GF-D8 (cell line): Measurements from ENCODE around the gene TBC1D9B.

Experiments used
- DNase-seq: peaks from one replicate; lab custom pipeline; 2025; lab: John Stamatoyannopoulos, UW

The TBC1D9B gene

DNA sequence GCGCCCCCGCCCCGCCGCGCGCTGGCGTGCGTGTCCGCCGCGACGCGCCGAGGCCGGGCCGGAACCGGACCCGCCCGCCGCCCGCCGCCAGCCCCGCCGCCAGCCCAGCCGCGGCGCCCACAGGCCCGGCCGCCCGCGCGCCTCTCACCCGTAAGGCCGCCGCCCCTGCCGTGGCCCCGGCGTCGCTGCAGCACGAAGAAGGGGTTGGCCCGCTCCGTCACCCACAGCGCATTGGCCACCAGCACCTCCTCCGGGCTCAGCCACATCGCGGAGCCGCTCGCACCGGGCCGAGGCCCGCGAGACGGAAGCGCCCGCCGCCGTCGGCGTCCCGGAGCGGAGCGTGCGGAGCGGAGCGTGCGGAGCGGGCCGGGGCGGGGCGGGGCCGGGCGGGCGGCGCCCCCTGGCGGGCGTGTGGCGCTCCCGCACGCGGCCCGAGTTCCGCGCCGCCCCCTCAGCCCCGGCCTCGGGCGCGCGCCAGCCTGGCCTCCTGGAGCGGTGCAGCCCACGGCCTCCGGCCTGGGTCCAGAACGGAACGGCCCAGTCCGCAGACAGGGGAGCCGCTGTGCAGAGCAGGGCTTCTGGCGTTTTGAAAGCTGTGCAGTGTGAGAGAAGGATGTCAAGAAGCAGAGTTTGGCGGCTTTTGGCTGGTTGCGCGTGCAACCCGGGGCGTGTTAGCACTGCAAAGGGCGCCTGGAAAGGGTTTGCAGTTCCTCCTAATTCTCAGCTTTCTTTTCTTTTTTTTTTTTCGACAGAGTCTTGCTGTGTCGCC lies at the start of gene TBC1D9B:
TBC1D9B (minus strand) TSS at position 342 of the 769 bp plus-strand sequence; CDS start at position 266, 76 bp downstream.
- DNase-seq = peak; percentile 31

DNA sequence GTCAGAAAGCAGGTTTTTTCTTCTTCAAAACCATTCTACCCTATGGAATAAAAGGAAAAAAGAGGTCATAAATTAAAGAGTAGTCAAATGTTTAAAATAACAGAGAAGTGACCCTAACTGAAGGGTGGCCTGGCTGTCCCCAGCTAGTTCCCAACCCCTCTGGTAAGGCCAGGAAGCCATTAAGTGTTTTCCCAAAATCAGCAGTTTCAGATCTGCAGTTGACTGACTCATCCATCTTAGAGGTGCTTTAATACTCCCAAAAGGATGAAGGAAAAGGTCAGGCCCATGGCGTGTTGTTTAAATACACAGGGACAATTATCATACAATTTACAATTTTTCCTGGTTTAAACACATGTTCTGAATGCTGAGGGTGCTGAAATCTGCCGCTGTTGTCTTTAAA lies 47.9 kb upstream of the TBC1D9B start:
- no peak for DNase-seq

DNA sequence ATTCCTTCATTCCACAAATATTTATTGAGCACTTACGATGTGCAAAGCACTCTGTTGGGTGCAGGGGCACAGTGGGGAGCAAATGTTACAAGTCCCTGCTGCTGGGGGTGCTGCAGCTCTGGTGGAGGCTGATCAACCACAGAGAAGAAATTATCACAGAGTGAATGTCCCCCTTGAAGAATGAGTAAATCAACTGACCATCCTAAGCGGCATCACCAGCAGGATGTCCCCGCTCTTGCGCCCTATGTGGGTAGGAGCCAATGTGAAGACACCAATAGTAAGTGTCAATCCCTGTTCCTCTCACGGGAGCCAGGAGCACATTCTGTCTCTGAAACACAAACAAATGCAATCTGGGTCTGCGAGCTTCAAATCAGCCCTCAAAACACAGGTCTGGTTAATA lies 47.4 kb upstream of the TBC1D9B start:
- DNase-seq = no peak

DNA sequence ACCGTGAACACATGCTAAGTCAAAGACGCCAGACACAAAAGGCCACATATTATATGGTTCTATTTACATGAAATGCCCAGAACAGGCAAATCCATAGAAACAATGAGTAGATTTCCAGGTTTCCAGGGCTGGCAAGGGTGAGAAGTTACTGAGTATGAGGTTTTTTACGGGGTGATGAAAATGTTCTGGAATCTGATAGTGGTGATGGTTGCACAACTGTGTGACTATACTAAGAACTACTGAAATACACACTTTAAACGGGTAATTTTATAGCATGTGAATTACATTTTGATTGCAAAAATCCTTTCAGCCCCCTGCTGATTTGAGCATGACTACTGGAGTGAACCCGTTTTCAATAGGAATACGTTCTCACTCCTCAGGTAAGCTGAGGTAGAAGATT lies 46.7 kb upstream of the TBC1D9B start:
- no peak for DNase-seq

DNA sequence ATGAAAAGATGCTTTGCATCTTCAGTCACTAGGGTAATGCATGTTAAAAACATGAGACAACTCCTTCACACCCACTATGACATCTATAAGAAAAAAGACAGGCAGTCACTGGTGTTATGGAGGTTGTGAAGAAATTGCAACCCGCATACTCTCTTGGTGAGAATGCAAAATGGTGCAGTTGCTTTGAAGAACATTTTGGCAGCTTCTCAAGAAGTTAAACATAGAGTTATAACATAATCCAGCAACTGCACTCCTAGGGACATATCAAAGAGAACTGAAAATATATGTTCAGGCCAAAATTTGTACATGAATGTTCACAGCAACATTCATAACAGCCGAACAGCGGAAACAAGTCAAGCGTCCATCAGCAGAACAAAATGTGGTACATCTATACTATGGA lies 46.3 kb upstream of the TBC1D9B start:
- no peak for DNase-seq

DNA sequence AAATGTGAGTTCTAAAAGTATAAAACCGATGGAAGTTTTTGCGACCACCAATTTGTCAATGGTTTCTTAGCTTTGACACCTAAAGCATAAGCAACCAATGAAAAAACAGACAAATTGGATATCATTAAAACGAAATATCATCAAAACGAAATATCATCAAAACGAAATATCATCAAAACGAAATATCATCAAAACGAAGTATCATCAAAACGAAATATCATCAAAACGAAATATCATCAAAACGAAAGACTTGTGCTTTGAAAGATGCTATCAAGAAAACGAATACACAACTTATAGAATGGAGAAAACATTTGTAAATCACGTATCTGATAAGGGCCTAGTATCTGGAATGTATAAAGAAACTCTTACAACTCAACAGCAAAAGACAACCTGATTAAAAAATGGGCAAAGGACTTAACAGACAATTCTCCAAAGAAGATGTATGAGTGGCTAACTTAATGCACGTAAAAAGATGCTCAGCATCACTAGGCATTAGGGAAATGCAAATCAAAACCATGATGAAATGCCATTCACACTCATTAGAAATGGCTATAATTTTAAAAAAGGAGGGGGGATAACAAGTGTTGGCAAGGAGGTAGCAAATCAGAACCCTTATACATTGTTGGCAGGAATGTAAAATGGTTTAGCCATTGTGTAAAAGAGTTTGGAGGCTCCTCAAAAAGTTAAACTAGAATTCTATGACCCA lies 29.4 kb upstream of the TBC1D9B start:
- no peak for DNase-seq

DNA sequence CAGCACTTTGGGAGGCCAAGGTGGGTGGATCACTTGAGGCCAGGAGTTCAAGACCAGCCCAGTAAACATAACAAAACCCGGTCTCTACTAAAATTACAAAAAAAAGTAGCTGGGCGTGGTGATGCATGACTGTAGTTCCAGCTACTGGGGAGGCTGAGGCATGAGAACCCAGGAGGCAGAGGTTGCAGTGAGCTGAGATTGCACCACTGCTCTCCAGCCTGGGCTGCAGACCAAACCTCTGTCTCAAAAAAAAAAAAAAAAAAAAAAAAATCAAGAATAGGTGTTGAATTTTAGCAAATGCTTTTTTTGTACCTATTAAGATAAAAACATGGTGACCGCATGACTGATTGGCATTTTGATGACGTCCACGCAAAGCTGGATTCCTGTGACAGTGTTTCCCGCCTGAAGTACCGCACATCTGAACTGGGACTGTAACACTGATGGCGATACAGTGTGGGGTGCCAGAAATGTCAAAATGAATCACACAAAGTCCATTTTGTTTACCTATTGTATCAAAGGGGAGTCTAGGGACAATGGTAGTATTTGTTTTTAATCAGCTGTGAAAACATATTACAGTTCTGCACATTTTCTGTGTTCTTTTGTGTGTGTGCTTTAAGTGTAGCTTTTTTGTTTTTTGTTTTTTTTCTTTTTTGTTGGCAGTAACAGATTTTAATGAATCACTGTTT lies 23.2 kb upstream of the TBC1D9B start:
- no peak for DNase-seq

DNA sequence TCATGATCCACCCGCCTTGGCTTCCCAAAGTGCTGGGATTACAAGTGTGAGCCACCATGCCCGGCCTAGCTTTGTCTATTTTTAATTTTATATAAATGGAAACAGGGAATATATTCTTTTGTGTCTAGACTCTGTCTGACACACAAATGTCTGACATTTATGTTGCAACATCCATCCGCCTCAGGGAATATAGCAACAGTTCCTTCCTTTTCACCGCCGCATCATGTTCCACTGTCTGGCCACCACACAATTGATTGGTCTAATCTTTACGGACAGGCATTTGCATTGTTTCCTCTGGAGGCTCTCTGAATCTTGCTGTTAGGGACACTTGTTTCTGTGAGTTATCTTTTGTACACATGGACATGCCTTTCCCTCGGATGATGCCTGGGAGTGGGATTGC lies 20.1 kb upstream of the TBC1D9B start:
- DNase-seq = peak; percentile 57

DNA sequence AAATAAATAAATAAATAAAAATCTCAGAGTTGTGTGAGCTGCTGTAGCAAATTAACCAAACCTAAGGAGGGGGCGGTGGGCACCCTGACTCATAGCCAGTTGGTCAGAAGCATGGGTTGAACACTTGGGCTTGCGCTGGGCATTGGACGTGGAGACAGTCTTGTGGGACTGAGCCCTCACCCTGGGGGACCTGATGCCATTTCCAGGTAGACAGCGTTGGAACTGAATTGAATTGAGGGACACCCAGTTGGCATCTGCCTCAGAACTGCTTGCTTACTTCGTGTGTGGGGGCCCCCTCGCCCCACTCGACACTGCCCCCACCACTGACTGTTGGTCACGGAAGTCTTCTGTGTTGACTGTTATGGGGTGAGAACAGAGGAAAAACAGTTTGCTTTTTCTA lies 19.0 kb upstream of the TBC1D9B start:
- no peak for DNase-seq

DNA sequence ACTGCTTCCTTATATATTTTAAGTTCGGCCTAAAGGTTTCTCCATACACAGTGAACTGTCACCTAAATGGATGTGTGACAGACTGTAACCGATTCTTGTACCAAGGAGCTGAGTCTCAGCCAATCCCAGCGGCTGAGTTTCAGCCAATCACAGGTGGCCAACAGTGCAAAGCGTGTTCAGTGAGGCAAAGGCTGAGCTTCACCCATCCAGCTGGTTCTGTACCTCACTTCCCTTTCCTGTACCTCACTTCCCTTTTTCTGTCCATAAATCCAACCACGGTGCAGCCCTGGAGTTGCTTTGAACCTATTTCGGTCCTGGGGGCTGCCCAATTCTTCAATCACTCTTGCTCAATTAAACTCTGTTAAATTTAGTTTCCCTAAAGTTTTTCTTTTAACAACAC lies 15.7 kb upstream of the TBC1D9B start:
- DNase-seq = peak; percentile 94

DNA sequence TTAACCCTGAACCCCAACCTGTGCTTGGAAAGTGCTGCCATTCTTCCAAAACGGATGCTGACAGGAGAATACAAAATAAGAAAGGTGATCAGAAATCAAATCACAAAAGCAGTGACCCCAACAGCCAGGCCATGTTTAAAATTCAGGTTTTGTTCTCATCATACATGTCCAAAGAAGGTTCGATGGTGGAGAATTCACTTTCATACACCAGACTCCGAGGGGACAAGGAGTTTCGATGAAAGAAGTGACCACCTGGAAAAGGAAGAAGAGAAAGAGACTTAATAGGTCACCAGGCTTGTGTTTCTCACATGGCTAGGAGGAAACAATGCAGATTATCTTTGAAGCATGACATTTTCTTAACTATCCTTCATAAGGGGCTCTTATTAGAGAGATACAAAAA lies 12.5 kb upstream of the TBC1D9B start:
- DNase-seq = no peak

DNA sequence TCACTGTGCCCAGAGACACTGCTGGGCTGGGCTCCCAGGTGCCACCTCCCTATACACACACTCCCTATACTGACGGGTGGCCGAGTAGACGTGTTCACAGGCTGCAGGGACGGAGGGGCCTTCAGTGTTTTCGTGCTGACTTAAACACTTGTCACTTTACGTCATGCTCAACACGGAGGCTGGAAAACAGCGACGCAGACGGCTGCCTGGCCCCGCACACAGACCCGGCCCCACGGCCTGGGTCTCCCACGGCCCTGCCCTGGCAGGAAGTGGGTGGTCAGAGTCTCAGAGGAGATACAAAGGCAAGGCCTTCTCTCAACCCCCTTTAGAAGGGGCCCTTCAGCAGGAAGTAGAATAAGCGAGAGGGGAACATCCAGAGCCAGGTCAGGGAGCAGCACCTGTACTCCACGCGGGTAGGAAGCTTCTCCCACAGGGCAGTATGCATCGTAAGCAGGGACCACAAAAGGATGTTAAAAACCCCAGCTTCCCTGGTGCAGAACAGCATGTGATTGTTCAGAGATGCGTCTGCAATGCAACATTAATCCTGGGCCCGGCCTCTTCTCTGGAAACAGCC lies 11.9 kb upstream of the TBC1D9B start:
- DNase-seq = no peak

DNA sequence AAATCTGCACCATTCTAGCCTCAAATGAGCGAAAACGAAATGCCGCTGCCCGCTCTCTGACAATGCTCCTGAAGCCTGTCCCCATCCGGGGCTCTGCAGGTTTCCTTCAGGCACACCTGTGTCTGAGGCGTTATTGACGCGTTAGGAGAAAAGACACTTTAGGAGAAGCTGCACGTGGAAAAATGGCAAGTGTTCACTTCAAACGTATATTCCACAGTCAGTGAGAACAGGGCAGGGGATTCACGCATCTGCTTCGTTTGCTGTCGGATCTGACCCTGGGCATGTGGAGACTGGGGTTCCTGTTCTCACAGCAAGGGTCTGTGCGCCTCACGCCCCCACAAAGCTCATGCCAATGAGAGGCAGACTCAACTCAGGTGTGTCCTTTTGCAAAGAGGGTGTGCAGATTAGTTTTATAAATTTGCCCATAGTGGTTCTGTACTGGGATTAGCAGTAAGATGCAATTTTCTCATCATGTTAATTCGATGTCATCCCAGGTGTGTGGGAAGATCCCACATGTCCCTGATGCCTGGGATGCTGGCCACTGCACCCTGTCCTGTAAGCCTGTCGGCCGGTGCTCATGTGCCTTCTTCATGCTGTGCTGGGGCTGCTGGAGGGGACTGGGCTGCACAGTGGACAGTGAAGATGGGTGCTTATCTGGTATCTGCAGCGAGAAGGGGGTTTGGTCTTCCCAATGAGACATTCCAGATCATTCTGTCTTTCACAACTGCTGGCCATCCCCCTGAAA lies 11.2 kb upstream of the TBC1D9B start:
- no peak for DNase-seq

DNA sequence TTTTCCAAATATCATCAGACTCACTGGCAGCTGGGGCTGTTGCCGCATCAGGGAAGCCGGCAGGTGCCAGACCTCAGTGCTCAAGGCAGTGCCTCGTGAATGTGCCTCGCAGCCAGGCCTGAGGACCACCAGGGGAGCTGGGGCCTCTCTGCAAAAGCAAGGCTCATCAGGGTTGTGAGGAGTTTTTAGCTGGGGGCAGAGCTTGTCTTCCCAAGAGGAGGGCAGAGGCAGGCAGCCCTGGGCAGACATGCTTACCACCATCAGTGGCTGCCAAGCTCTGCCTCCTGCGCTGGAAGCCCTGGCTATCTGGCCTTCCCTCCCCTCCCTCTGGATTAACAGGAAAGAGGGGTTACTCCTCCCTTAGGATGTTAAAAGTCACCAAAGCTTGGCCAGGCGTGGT lies 8.8 kb upstream of the TBC1D9B start:
- DNase-seq = no peak

DNA sequence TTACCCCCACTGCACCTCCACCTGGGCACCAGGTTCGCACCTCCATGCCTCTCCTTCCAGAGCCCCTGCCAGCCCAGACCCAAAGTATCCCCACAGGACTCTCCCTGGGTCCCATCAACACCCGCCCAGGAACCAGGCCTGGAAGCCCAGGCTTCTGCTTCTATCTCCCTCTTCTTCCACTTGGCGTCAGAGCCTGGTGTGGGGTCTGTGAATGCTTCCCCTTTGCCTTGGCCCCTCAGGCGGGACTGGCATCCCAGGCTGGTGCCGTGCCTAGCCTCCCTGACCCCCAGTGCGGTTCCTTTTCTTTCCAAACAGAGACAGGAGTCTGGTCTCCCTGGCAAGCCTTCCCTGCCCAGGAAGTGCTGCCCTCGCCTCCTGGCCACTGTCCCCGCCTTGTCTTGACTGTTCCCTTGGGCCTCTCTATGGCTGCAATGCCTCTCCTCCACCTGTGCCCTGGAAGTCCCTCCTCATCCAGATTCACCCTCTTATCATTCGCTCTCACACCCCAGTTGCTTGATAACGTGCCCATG lies 7.8 kb upstream of the TBC1D9B start:
- no peak for DNase-seq

DNA sequence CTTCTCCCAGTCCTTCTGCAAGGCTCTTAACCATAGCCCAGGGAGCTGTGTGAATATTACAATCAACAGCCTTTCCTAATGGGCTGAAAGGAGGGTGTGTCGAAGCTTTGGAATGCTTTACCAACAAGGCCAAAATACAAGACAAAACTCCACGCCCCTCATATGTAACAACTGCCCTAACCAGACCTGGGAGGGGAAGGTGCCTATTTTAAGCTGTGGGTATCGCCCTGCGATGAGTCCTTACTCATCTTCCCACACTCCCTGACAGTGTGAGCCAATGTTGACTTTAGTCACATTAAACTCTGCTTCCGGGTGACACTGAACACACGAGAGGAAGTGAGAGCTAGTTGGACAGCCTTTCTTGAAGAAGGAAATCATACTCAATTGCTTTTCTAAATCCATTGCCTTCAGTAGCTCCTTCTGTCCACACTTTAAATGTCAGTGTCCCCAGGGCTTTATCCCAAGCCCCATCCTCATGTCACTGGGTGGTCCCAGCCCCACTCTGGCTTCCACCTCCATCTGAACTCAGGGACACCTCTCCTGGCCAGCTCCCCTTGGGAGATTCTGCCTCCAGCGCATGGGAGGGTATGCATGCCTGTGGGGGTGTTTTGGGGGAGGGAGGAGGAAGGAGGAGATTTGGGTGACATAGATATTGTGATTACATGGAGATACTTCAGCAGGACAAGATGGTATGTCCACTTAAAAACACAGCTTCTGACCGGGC lies 6.5 kb upstream of the TBC1D9B start:
- no peak for DNase-seq

DNA sequence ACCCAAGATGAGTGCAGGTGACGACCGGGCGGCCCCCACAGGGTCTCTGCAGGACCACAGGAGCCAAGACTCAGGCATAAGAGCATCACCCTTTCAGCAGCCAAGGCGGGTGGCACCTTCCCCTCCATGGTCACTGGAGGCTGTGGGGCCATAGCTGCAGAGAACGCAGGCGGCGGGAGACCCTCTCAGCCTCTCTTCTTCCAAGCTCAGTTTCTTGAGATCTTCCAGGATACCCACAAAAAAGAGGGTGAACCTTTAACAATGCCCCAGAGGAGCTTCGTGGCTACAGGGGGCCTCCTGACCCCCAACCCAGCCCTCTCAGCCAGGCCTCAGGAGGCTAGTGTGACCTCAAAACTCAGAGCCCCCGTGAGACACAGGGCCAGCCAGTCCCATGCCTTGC lies 5.8 kb upstream of the TBC1D9B start:
- no peak for DNase-seq

DNA sequence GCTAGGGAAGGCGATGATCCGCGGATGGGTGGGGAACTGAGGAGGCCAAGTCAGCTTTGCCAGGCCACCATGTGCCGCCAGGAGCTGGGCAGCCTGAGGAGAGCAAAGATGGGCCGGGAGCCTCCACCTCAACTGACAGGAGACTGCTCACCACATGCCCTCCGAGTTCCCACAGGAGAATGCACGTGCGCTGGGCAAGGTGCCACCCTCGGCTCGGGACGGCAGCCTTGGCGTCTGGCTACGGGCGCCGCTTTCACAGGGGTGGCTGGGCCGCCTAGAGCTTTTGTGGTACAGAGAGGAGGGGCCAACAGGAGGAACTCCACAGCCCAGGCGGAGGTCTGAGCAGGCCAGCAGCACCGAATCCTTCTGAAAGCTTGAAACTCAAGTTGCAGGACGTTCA lies 5.3 kb upstream of the TBC1D9B start:
- no peak for DNase-seq

DNA sequence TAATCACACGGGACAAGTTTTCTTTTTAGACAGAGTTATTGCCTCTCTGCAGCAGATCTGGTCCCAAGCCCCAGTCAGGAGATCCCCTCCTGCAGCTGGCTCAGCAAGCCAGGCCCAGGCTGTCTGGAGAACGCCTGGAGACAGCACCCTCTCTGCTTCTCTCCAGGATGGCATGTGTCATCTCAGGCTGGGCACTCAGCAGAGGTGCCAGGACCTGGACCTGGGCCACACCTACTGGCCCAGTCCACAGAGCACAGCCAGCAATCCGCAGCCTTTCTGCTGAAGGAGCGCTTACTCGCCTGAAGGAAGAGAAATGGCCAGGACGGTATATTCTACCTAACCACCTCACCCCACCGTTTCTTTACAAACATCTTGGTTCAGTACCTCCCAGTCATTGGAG lies 4.7 kb upstream of the TBC1D9B start:
- DNase-seq = no peak

DNA sequence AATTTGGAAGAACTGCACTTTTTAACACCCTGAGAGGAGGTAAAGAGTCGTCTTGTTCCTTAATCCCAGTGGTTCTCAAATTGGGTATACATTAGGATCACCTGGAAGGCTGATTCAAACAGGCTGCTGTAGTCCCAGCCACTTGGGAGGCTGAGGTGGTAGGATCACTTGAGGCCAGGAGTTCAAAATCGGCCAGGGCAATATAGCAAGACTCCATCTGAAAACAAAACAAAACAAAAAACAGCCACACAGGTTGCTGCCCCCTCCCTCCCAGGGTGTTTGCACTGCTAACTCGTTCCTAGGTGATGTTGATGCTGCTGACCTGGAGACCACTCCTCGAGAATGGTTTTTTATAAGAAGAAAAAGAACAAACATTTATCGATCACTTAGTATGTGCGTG lies 1.5 kb upstream of the TBC1D9B start:
- no peak for DNase-seq

DNA sequence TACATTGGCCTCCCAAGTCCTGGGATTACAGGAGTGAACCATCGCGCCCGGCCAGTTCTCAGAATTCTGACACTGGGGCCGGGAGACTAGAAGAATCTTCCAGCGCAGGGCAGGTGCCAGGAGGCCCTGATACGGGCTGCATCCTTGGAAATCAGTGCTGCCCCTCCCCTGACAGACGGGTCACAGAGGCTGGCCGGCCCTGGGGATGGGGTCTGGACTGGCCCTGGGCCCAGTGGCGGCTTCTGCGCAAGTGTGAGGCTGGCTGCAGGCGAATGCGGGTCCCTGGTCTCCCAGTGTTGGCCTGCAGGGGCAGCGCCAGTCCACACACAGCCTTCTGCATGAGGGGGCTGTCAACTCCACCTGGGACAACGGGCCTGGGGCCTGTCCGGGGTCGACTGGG lies 831 bp upstream of the TBC1D9B start:
- DNase-seq = no peak
